Smooth muscle cell of bladder (primary cell): ENCODE measurements around the gene C6orf120. TPM values are rescaled to one million over a fixed set of nuclear protein-coding genes. Genes with fewer than 3 reads are reported as not detected.

Source experiments
- total RNA-seq: library from RNA; depleted of rRNA; stranded (reverse); fragments of >200 nt; gene quantifications from 2 replicates; pipeline ENCODE4 v1.2.3, GENCODE V29; 2014

Gene C6orf120
- total RNA-seq: 34.7 and 40.5 TPM in 2 replicates

GRCh38 chr6:169701954-169702839 is at the start of gene C6orf120, which contains the start of gene WDR27:
C6orf120 (plus strand) TSS chr6:169702126; CDS start chr6:169702460, 334 bp downstream.
WDR27 (minus strand) TSS chr6:169702029; CDS start chr6:169689005, 13,024 bp downstream.

GRCh38 chr6:169724494-169725124 is 22.7 kb downstream of the C6orf120 start, which contains the start of gene PHF10:
PHF10 (minus strand) TSS chr6:169724500; CDS start chr6:169723931, 569 bp downstream.

GRCh38 chr6:169751242-169752073 is 49.5 kb downstream of the C6orf120 start, which contains the start of the genes DYNLT2 and ERMARD:
DYNLT2 (minus strand) TSS chr6:169751572; CDS start chr6:169751458, 114 bp downstream.
ERMARD (plus strand) TSS chr6:169751622; CDS start chr6:169751658, 36 bp downstream.

Other genes starting within 250 kb of the C6orf120 start
- gene WDR27, start 97 bp upstream of the C6orf120 start, total RNA-seq: 14.6 and 19.0 TPM in 2 replicates
- 22.3 and 22.5 TPM in 2 replicates for gene PHF10, start 22.4 kb downstream of the C6orf120 start, total RNA-seq
- 0.65 and 0.85 TPM in 2 replicates for gene DYNLT2, start 49.4 kb downstream of the C6orf120 start, total RNA-seq
- gene ERMARD, start 49.5 kb downstream of the C6orf120 start, total RNA-seq: 22.7 and 27.3 TPM in 2 replicates